ELR (cell line): ENCODE data around the gene TEKTIP1.

ENCODE experiments used
- DNase-seq: peaks from one replicate; pipeline ENCODE4 v3.0.0-alpha.2; 2015; ENCODE audit warnings: low read depth

The TEKTIP1 gene

GRCh38 chr19:3538965-3539755 is at the start of gene TEKTIP1:
Gene TEKTIP1, plus strand, starts transcription at chr19:3539174. Its CDS starts 4 bp downstream, at chr19:3539178.
- DNase-seq, result peak; percentile 44

GRCh38 chr19:3491396-3492119 is 47.4 kb upstream of the TEKTIP1 start:
- DNase-seq, result no peak

GRCh38 chr19:3492131-3492839 is 46.7 kb upstream of the TEKTIP1 start:
- DNase-seq, result no peak

- no peak for DNase-seq
Observed at GRCh38 chr19:3492919-3493318, 46.1 kb upstream of the TEKTIP1 start.

GRCh38 chr19:3493651-3494050 is 45.3 kb upstream of the TEKTIP1 start:
- no peak for DNase-seq

GRCh38 chr19:3494051-3494450 is 44.9 kb upstream of the TEKTIP1 start:
- no peak for DNase-seq

- DNase-seq, result no peak
Observed at GRCh38 chr19:3494559-3494958, 44.4 kb upstream of the TEKTIP1 start.

GRCh38 chr19:3496392-3497273 is 42.3 kb upstream of the TEKTIP1 start:
- no peak for DNase-seq

GRCh38 chr19:3497757-3498520 is 41.0 kb upstream of the TEKTIP1 start:
- no peak for DNase-seq

- DNase-seq, result peak; percentile 14
Observed at GRCh38 chr19:3499738-3500428, 39.1 kb upstream of the TEKTIP1 start.

- DNase-seq, result peak; percentile 97
Observed at GRCh38 chr19:3500429-3501101, 38.4 kb upstream of the TEKTIP1 start, which contains the start of gene DOHH. Gene DOHH, minus strand, starts transcription at chr19:3500674. Its CDS starts 3,860 bp downstream, at chr19:3496814.

GRCh38 chr19:3501780-3502179 is 37.2 kb upstream of the TEKTIP1 start:
- no peak for DNase-seq

GRCh38 chr19:3503036-3503572 is 35.9 kb upstream of the TEKTIP1 start:
- DNase-seq, result peak; percentile 68

GRCh38 chr19:3504735-3505134 is 34.2 kb upstream of the TEKTIP1 start:
- DNase-seq, result peak; percentile 22

- peak; percentile 99 for DNase-seq
Observed at GRCh38 chr19:3505598-3506383, 33.2 kb upstream of the TEKTIP1 start, which contains the start of gene FZR1. Gene FZR1, plus strand, starts transcription at chr19:3506311. Its CDS starts 16,679 bp downstream, at chr19:3522990.

GRCh38 chr19:3506384-3507340 is 32.3 kb upstream of the TEKTIP1 start:
- peak; percentile 52 for DNase-seq
